Measurements from ENCODE around the gene EPB41.

DNA sequence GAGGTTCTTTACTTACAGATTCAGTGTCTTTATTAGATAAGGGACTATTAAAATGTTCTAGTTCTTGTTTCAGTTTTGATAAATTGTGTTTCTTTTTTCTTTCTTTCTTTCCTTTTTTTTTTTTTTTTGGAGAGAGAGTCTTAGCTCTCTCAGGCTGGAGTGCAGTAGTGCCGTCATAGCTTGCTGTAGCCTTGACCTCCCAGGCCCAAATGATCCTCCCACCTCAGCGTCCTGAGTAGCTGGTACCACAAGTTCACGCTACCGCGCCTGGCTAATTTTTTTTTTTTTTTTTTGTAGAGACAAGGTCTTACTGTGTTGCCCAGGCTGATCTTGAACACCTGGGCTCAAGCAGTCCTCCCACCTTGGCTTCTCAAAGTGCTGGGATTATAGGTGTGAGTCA is 132.8 kb downstream of the EPB41 start:
- TF ChIP-seq, protein P1, sequence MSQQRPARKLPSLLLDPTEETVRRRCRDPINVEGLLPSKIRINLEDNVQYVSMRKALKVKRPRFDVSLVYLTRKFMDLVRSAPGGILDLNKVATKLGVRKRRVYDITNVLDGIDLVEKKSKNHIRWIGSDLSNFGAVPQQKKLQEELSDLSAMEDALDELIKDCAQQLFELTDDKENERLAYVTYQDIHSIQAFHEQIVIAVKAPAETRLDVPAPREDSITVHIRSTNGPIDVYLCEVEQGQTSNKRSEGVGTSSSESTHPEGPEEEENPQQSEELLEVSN (IDR thresholded peaks at IDR 0.05; ENCODE audit: borderline replicate concordance in 1 of 2, extremely low read depth in 1 of 2, insufficient read depth in 1 of 2, insufficient read length in 1 of 2, low read depth in 1 of 2, low read length in 1 of 2, poor library complexity in 1 of 2, severe bottlenecking in 1 of 2) = no peak
- no peak for TF ChIP-seq CBX1 (IDR thresholded peaks at IDR 0.05; ENCODE audit: low read depth)
- TF ChIP-seq ZNF512 (tag; IDR thresholded peaks at IDR 0.05) = no peak
- TF ChIP-seq GABPB2 (CRISPR knock-in tag; conservative IDR thresholded peaks at IDR 0.05) = no peak
- no peak for TF ChIP-seq CTCF (IDR thresholded peaks at IDR 0.05 in 2 of 3, conservative IDR thresholded peaks at IDR 0.05 in 1 of 3; ENCODE audit: insufficient read depth in 2 of 3, low read depth in 1 of 3, low read length in 3 of 3)
- TF ChIP-seq KLF6 (CRISPR knock-in tag; IDR thresholded peaks at IDR 0.05; ENCODE audit: borderline replicate concordance) = no peak
- TF ChIP-seq CHD4 (IDR thresholded peaks at IDR 0.05; ENCODE audit: insufficient read depth, insufficient replicate concordance, low read depth, low read length, poor library complexity, severe bottlenecking) = no peak
- TF ChIP-seq SIRT6 (IDR thresholded peaks at IDR 0.05; ENCODE audit: low read depth, low read length) = no peak
- TF ChIP-seq ZNF431 (CRISPR knock-in tag; IDR thresholded peaks at IDR 0.05) = no peak
- no peak for TF ChIP-seq CHD2 (IDR thresholded peaks at IDR 0.05; ENCODE audit: low read depth, low read length)
- no peak; the same call in 1 of the 2 replicates for TF ChIP-seq POLR2A (conservative IDR thresholded peaks at IDR 0.05)
- no peak for TF ChIP-seq E2F5 (CRISPR knock-in tag; IDR thresholded peaks at IDR 0.05)
